ENCODE data around the gene TMEM62.

Gene TMEM62

DNA sequence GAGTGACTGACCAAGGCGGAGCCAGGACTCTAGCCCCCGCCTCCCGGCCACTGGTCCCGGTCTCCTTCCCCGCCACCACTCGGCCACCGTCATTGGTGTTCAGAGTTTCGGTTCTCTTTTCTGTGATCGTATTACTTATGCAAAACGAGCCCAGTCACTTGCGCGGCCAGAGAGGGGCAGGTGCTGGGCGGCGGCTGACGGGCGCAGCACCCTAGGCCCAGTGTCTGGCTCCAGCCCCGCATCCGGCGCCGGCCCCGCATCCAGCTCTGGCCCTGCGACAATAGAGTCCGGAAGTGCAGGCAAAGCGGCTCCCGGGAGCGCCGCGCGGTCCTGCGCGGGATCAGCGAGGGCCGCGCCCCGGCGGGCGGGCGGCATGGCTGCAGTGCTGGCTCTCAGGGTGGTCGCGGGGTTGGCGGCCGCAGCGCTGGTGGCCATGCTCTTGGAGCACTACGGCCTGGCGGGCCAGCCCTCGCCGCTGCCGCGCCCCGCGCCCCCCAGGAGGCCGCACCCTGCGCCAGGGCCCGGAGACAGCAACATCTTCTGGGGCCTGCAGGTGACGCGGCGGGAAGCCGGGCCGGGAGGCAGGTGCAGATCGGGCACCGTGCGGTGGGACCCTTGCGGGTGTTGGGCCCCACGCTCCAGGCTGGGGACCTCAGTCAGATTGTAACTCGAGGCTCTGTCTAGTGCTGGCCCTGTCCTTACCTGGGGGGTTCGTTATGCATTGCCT lies at the start of gene TMEM62:
Gene TMEM62 (plus strand): TSS at position 157 of the 727 bp plus-strand sequence. CDS start 217 bp downstream, at position 374.
- peak in 1 of 2 donors; percentile 33 for DNase-seq (ENCODE audit: low read depth in 2 of 2, low spot score in 1 of 2)

DNA sequence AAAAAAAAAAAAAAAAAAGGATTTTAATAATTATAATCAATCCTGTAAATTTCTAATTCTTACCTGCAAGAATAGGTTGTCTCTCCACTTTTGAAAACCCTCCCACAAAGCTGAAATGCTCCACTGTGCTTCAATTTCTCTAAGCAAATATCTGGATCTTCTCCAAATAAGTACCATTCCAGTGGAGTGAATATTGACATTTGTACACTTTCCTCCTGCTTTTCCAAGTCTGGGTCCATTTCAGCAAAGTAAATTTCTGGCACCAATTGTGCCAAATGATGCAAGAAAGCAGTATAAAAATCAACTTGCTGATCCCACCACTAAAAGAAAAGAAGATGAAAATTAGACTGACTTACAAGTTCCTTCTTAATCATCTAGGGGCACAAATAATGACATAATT lies 47.5 kb upstream of the TMEM62 start:
- DNase-seq (ENCODE audit: low read depth in 2 of 2, low spot score in 1 of 2), result no peak

DNA sequence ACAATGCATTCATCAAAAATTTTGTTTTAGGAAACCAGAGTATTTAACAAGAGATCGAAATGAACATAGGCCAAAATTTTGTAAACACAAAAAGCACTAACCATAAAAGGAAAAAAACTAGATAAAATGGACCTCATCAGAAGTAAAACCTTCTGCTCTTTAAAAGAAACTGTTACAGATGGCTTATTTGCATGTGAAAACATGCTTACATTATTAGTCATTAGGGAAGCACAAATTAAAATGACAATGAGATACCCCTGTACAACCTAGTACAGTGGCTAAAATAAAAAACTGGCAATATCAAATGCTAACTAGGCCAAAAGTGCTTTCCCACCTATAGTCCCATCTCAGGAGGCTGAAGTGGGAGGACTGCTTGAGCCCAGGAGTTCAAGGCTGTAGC lies 46.8 kb upstream of the TMEM62 start:
- no peak for DNase-seq (ENCODE audit: low read depth in 2 of 2, low spot score in 1 of 2)

DNA sequence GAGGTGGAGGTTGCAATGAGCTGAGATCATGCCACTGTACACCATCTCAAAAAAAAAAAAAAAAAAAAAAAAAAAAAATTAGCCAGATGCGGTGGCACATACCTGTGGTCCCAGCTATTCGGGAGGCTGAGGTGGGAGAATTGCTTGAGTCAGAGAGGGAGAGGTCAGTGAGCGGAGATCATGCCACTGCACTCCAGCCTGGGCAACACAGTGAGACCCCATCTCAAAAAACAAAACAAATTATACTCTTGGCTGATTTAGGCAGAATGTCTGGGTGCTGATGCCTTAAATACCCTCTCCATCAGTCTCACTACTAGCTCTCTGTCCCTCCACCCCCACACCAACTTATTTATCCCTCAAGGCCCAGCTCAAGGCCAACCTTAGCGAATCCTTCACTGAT lies 41.5 kb upstream of the TMEM62 start:
- DNase-seq (ENCODE audit: low read depth in 2 of 2, low spot score in 1 of 2), result no peak

DNA sequence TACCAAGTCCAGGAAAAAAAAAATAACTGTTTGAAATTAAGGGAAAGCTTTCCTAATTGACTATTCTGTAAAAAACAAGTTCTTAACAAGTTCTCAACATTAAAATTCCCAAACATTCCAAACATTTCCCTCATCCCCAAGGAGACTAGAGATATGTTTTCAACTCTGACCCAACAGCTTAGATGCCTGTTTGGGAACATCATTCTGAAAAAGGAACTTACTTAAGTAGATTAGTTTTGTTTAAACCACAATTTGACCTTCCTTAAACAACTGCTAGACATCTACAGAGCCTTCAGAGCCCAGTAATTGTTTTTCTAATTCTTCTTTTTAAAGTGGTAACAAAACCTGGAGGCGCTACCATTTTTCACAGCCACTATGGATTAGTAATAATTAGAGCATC lies 40.4 kb upstream of the TMEM62 start:
- no peak for DNase-seq (ENCODE audit: low read depth in 2 of 2, low spot score in 1 of 2)

DNA sequence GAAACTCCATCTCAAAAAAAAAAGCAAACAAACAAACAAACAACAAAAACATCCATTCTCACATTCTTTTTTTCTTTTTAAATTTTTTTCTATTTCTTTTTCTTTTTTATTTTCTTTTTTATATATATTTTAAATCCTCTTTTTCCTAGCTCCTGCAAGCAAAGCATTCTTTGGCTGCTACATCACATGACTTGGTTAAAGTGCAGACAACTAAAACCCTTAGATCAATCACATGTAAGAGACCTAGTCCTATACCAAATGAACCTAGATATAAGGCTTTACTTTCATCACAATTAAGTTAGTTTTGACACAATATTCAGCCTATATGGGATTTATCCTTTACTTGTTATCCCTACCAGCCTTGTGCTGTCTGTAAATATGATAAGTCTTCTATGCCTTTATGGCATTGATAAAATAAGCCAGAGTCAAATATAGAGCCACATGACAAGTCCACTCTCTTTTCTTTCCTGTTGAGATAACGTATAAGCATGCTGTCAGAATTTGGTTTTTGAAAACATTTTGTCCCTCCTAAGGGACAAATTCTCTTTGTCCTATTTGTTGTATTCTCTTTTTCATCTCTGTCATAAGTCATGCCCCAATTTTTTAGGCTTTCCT lies 38.9 kb upstream of the TMEM62 start:
- no peak for DNase-seq (ENCODE audit: low read depth in 2 of 2, low spot score in 1 of 2)

DNA sequence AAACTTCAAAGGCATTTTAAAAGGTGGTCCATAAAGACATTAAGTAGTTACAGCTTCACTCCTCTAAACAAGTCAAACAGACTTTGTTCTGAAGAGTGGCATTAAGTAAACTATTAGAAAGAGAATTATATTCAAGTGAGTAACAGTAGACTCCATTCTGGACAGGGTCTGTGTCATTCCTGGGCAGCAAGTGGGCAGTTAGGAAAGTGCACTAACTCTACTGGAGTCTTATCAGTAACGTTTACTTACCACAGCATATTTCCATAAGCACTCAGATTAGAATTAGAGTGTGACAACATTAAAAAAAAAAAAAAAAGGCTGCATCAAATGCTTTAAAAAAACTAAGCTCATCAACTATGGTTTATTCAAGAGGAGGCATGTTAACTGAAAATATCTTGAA lies 38.1 kb upstream of the TMEM62 start:
- DNase-seq (ENCODE audit: low read depth in 2 of 2, low spot score in 1 of 2), result no peak

DNA sequence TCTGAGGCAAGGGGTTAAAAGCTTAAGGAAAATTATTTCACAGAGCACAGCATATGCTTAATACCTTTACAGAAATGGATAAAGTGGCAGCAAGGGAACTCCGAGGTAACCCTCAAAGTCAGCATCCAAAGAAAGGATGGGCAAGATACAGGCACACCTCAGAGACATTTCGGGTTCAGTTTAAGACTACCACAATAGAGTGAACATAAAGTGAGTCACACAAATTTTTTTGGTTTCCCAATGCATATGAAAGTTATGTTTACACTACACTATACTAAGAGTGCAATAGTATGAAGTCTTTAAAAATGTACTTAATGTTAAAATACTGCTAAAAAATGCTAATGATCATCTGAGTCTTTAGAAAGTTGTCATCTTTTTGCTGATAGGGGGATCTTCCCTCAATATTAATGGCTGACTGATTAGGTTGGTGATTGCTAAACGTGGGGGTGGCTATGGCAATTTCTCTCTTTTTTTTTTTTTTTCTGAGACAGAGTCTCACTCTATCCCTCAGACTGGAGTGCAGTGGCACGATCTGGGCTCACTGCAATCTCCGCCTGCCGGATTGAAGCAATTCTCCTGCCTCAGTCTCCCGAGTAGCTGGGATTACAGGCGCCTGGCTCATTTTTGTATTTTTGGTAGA lies 37.6 kb upstream of the TMEM62 start:
- no peak for DNase-seq (ENCODE audit: low read depth in 2 of 2, low spot score in 1 of 2)

DNA sequence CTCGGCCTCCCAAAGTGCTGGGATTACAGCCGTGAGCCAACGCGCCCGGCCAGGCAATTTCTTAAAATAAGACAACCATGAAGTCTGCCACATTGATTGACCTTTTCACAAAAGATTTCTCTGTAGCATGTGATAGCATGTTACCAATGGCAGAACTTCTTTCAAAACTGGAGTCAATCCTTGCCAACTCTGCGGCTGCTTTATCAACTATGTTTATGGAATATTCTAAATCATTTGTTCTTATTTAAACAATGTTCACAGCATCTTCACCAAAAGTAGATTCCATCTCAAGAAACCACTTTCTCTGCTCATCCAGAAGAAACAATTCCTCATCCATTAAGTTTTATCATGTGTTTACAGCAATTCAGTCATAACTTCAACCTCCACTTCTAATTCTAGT lies 37.0 kb upstream of the TMEM62 start:
- DNase-seq (ENCODE audit: low read depth in 2 of 2, low spot score in 1 of 2), result no peak

DNA sequence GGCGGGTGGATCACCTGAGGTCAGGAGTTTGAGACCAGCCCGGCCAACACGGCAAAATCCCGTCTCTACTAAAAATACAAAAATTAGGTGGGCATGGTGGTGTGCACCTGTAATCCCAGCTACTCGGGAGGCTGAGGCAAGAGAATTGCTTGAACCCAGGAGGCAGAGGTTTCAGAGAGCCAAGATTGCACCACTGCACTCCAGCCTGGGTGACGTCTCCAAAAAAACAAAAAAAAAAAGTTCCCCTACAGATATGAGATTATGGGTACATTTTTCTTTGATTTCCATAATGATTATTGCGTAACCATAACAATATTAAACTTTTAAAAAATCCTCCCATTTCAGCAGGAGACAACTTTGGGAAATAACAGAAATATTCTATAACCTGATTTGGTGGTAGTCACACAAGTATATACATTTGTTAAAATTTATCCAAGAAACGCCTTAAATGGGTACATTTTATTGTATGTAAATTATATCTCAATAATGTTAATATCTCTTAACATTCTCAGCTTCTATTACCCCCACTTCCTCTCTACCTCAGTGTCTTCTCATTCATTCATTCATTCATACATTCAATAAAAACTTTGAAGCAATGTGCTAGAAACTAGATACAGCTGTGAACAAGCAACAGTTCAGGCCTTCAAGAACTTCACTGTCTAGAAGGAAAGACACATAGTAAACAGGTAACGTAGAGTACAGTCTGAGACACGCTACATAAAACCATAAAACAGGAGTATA lies 34.1 kb upstream of the TMEM62 start:
- no peak for DNase-seq (ENCODE audit: low read depth in 2 of 2, low spot score in 1 of 2)

DNA sequence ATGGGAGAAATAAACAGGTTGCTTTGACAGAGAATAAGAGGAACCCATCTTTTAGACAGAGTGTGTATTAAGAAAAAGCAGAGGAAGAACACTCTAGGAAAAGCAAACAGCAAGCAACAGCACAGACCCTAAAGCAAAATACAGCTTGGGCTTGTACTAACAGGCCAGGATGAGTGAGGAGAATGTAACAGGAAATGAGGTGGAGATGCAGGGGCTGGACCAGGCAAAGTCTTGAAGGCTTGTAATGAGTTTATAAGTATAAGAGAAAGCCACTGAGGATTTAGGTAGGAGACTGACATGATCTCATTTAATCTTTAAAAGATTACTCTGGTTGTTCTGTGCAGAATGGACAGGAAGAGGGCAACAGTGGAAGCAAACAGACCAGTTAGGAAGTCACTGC lies 32.4 kb upstream of the TMEM62 start:
- no peak for DNase-seq (ENCODE audit: low read depth in 2 of 2, low spot score in 1 of 2)

DNA sequence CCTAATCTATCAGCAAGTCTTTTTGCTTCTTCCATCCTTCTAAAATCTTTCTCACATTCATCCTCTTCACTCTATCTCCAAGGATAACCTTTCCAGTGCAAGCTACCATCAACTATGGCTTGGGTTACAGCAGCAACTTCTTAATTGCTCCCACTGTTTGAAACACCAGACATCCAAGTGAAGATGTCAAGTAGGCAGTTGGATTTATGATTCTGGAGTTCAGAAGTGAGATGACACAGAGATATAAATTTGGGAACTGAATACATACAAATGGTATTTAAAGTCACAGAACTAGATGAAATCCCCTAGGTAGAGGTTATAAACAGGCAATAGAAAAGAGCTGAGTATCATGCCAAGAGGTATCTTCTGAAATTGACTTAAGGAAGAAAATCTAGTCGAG lies 31.2 kb upstream of the TMEM62 start:
- DNase-seq (ENCODE audit: low read depth in 2 of 2, low spot score in 1 of 2), result no peak

DNA sequence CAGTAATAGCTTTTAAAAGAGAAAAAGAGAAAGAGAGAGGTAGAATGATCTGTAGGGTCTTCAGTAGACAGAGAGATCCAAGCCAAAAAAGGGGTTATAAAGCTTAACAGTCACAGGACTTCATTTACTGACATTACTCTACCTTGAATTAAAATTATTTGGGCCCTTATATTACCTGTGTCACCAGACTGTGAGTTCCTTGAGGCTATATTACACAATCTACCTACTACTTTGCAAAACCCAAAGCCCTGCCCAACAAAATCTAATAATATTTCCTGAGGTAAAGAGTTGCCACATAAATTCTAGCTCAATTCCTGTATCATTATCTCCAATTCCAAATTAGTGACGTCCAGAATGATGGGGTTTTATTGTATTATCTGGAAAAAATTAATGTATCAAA lies 29.5 kb upstream of the TMEM62 start:
- DNase-seq (ENCODE audit: low read depth in 2 of 2, low spot score in 1 of 2), result no peak

DNA sequence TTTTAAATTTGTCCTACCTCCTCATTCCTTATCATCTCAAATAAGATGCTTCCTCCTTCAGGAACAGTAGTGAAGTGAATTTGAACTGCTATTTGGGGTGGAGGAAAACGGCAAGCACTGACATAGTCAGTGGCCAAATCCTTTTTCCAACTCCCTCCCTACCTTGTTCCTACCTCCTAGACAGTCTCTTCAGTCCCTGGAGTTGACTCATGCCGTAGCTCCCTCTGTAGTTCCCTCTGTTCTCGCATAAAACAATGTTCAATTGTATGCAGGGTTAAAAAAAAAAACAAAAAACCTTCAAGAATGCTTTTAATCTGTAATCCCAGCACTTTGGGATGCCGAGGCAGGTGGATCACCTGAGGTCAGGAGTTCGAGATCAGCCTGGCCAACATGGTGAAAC lies 29.0 kb upstream of the TMEM62 start:
- no peak for DNase-seq (ENCODE audit: low read depth in 2 of 2, low spot score in 1 of 2)

DNA sequence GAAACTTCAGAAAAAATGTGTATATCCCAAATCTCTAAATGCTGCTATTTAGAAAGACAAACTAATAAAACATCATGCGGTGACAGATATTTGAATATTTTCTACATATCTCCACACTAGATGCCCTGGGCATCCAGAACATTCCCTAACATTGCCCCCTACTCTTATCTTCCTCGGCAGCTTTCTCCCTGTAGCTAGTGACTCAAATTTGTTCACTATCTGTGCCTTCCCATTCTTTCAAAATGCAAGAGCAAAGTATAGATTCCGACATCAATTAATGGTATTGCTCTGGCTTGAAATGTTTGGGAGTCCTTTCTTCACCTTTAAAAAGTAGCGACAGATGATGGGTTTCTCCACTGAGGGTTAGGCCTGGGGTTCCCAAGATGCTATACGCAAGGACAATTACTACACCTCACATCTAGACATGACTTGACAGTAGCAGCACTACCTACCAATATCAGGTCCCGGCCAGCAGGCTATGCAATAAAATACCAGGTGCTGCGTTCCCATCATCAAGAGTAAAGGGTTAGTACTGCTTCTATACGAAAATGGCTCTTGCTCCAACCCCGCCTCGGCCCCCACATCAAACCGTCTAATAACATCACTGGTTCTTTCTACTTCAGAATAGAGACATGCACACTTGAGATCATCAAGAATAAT lies 28.2 kb upstream of the TMEM62 start:
- peak in 1 of 2 donors; percentile 1 for DNase-seq (ENCODE audit: low read depth in 2 of 2, low spot score in 1 of 2)

DNA sequence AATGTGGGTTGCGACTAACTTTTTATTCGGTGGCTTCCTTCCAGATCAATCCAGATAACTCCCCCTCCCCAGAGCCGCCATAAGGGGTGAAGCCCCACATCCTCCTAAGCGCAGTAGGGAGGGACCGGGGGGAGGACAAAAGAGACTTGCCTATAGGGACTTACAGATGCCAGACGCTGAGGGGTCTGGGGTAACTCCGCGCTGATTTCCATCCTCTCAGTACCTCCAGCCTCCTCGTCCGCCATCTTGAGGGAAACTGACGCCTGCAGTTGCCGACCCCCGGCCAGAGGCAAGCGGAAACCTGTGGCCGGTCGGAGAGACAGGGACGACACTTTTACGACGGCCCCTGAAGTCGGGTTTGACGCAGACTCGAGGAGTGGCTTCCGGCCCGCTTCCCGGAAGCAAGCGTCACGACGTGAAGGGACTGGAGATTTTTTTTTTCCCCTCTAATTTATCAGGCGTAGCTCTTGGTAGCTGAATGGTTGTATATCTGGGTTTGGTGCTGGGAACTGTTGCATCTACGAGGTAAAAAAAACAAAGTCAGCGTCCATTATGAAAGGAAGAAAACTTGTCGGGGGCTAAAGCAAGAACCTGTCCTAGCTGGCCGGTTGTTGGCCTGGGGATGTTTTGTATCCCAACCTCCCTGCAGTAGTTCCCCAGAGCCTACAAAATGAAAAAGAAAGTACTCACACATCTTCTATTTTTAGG lies 27.5 kb upstream of the TMEM62 start, which contains the start of gene UBR1:
Gene UBR1 (minus strand): TSS at position 261 of the 708 bp plus-strand sequence. CDS start 16 bp downstream, at position 245.
- peak; percentile 64 to 80 for DNase-seq (ENCODE audit: low read depth in 2 of 2, low spot score in 1 of 2)

DNA sequence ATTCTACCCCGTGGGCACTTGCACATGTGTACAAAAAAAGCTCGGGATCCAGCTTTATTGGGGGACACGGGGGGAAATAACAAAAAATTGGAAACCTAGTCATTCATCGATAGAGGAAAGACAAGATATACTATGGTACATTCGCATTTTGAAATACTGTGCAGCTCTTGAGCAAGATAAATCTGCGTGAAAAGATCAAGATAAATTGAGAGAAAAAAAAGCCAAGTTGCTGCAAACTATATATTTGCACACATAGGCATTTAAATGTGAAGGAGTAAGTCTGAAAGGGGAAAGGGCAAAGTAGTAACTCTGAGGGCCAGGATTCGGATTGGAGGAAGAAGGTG lies 26.9 kb upstream of the TMEM62 start:
- no peak for DNase-seq (ENCODE audit: low read depth in 2 of 2, low spot score in 1 of 2)

DNA sequence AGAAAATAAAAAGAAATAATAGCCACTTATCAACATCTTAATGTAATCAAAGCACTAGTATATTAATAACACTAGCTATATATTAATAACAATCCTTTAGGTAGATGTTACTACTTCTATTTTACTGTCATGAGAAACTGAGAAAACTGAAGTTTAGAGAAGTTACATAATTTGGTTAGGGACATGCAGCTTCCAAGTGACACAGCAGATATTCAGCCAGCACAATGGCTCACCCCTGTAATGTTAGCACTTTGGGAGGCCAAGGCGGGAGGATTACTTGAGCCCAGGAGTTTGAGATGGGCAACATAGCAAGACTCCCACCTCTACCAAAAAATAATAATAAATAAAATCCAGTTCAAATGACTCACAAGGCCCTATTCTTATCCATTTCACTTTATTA lies 25.6 kb upstream of the TMEM62 start:
- no peak for DNase-seq (ENCODE audit: low read depth in 2 of 2, low spot score in 1 of 2)

DNA sequence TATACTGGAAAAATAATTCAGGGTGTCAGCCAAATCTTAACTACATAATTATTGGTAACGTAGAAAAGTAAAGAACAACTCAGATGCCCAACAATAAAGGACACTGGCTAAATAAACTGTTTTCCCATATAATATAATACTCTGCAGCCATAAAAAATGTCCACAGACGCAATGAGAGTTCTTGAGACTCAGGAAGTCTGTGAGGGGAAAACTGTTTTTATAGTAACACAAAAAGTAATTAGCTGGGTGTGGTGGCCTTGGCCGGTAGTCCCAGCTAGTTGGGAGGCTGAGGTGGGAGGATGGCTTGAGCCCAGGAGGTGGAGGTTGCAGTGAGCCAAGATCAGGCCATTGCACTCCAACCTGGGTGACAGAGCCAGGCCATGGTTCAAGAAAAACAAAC lies 22.0 kb upstream of the TMEM62 start:
- no peak for DNase-seq (ENCODE audit: low read depth in 2 of 2, low spot score in 1 of 2)

DNA sequence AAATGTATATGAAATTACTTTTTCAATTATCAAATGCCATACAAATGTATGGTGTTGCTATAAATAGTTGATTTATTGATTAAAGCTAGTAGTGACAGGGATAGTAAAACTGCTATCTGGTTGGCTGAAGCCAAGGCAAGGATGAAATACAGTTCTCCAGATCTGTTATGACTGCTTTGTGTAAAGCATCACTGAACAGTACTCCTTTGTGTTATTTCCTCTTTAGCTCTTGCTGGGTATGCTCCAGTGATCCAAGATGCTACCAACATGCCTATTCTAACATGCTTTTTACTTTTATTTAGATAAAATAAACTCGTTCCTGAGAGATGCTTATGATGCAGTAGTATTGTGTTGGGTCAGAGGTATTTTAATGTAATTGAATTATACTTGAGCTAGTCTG lies 15.1 kb upstream of the TMEM62 start:
- DNase-seq (ENCODE audit: low read depth in 2 of 2, low spot score in 1 of 2), result no peak

DNA sequence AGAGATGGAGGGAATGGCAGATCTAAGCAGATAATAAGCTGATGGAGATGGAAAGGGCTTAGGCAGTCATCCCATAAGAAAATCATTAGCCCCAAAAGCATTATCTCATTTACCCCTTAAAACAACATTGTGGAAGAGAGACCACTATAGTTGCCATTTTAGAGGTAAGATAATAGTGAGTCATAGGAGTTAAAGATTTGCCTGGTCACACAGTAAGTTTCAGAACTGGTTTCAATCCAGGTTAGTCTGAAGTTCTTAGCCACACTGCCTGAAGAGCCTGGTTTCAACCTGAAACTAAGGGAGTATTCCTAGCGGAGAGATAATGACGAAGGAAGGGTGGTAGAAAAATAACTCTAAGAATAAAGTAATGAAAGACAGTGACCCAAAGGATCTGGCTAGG lies 14.6 kb upstream of the TMEM62 start:
- no peak for DNase-seq (ENCODE audit: low read depth in 2 of 2, low spot score in 1 of 2)

Data from stimulated activated CD8-positive, alpha-beta memory T cell treated with anti-CD3 and anti-CD28 coated beads, Interleukin-4, amount 100 ng/mL, for 1 hour (primary cell).